ENCODE data around the gene INSYN2B. TPM values are rescaled to one million over a fixed set of nuclear protein-coding genes. Genes with fewer than 3 reads are reported as not detected.

Gene INSYN2B
- total and polyA plus RNA-seq, 2 experiments from 2014 or later, result not detected

DNA sequence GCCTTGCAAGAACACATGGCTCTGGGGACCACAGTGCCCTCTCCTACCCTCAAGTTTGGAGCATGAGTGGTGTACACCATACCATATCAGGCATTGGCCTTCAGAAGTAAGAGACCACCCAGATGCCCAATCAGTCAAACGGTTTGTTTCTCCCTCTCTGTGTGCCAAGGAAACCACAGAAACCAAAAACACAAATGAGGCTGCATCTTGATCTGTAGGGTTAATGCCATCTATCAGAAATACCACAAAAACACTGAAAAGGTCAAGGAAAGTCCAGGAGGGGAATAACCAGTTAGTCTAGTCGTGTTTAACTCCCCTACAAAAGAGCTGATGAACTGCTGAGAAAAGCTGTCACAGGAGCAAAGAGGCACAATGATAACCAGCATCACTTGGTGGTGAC, 78.4 kb downstream of the INSYN2B start:
- Histone ChIP-seq H3F3A (replicated peaks; ENCODE audit: low read depth) (no peaks in the 10 kb centered on the region), H3K27ac (ENCODE audit: low read depth) (no peak overlapping the region), H3K4me2 (no peak overlapping the region), H3K36me3 (ENCODE audit: insufficient read depth) (no peaks in the 10 kb centered on the region), H3K9me2 (ENCODE audit: insufficient read depth) (peaks cover 13% of the 10 kb centered on the region; the same call in 1 of the 2 replicates), H3K4me1 (ENCODE audit: insufficient read depth) (no peaks in the 10 kb centered on the region), H3K4me3 (no peak overlapping the region), H3K79me2 (replicated peaks; ENCODE audit: insufficient read depth) (no peaks in the 10 kb centered on the region), H4K20me1 (replicated peaks; ENCODE audit: insufficient read depth) (no peaks in the 10 kb centered on the region), H2AFZ (no peak overlapping the region), H3K27me3 (ENCODE audit: insufficient read depth) (no peaks in the 10 kb centered on the region)
- Mint-ChIP-seq H3K36me3 (ENCODE audit: low read depth) (no peaks in the 10 kb centered on the region), H3K4me1 (peaks cover 2% of the 10 kb centered on the region; the same call in 1 of the 3 replicates), H3K4me3 (no peak overlapping the region), H3K27me3 (ENCODE audit: insufficient read depth, low read depth, poor library complexity) (no peaks in the 10 kb centered on the region), H3K9me3 (no peaks in the 10 kb centered on the region), H3K27ac (no peak overlapping the region)
- DNase-seq (ENCODE audit: low spot score) (no peak), ATAC-seq (no peak)
- TF ChIP-seq POLR2AphosphoS5 (IDR thresholded peaks at IDR 0.05; ENCODE audit: low read depth), result no peak
- TF ChIP-seq ZNF331 (CRISPR knock-in tag; IDR thresholded peaks at IDR 0.05; ENCODE audit: low read depth), result no peak
- TF ChIP-seq, protein P1, sequence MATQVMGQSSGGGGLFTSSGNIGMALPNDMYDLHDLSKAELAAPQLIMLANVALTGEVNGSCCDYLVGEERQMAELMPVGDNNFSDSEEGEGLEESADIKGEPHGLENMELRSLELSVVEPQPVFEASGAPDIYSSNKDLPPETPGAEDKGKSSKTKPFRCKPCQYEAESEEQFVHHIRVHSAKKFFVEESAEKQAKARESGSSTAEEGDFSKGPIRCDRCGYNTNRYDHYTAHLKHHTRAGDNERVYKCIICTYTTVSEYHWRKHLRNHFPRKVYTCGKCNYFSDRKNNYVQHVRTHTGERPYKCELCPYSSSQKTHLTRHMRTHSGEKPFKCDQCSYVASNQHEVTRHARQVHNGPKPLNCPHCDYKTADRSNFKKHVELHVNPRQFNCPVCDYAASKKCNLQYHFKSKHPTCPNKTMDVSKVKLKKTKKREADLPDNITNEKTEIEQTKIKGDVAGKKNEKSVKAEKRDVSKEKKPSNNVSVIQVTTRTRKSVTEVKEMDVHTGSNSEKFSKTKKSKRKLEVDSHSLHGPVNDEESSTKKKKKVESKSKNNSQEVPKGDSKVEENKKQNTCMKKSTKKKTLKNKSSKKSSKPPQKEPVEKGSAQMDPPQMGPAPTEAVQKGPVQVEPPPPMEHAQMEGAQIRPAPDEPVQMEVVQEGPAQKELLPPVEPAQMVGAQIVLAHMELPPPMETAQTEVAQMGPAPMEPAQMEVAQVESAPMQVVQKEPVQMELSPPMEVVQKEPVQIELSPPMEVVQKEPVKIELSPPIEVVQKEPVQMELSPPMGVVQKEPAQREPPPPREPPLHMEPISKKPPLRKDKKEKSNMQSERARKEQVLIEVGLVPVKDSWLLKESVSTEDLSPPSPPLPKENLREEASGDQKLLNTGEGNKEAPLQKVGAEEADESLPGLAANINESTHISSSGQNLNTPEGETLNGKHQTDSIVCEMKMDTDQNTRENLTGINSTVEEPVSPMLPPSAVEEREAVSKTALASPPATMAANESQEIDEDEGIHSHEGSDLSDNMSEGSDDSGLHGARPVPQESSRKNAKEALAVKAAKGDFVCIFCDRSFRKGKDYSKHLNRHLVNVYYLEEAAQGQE (IDR thresholded peaks at IDR 0.05; ENCODE audit: unreplicated experiment), result no peak
- no peak for TF ChIP-seq STAT1 (IDR thresholded peaks at IDR 0.05; ENCODE audit: unreplicated experiment)
- no peak for TF ChIP-seq EZH2phosphoT487 (IDR thresholded peaks at IDR 0.05; ENCODE audit: unreplicated experiment)
- TF ChIP-seq ZNF114 (CRISPR knock-in tag; IDR thresholded peaks at IDR 0.05), result no peak
- no peak for TF ChIP-seq JUNB (IDR thresholded peaks at IDR 0.05; ENCODE audit: unreplicated experiment)
- no peak for TF ChIP-seq NANOG (IDR thresholded peaks at IDR 0.05; ENCODE audit: borderline replicate concordance)

DNA sequence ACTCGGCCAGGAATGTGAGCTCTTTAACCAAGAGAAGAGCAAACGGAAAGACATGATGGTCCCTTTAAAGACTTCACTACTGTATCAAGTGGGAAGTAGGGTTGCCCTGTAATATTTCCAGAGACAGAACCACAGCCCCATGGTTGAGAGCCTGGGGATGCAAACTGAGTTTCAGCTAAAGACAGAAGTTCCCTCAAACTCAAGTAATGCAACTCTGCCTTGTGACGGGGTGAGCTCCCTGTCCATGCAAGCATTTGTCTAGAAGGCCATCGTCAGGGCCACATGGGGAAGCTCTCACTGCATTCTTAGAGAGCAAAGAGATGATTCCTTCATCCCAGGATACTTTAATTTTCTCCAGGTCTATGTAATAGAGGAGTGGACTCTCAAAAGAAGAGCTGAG, 82.8 kb downstream of the INSYN2B start:
- Histone ChIP-seq H2AFZ (no peak overlapping the region), H3K27me3 (ENCODE audit: insufficient read depth) (no peaks in the 10 kb centered on the region), H3K4me3 (no peak overlapping the region), H3K36me3 (ENCODE audit: insufficient read depth) (no peaks in the 10 kb centered on the region), H4K20me1 (replicated peaks; ENCODE audit: insufficient read depth) (no peaks in the 10 kb centered on the region), H3K9me2 (ENCODE audit: insufficient read depth) (peaks cover 13% of the 10 kb centered on the region), H3K79me2 (replicated peaks; ENCODE audit: insufficient read depth) (no peaks in the 10 kb centered on the region), H3K4me1 (ENCODE audit: insufficient read depth) (no peaks in the 10 kb centered on the region), H3K27ac (ENCODE audit: low read depth) (no peak overlapping the region), H3K4me2 (no peak overlapping the region), H3F3A (replicated peaks; ENCODE audit: low read depth) (no peaks in the 10 kb centered on the region)
- DNase-seq (ENCODE audit: low spot score) (no peak), ATAC-seq (no peak)
- H3K36me3 Mint-ChIP-seq (ENCODE audit: low read depth), result no peaks in the 10 kb centered on the region
- no peak overlapping the region for H3K4me3 Mint-ChIP-seq
- TF ChIP-seq, protein P1 (IDR thresholded peaks at IDR 0.05; ENCODE audit: unreplicated experiment), result no peak
- no peaks in the 10 kb centered on the region for H3K27me3 Mint-ChIP-seq (ENCODE audit: insufficient read depth, low read depth, poor library complexity)
- H3K4me1 Mint-ChIP-seq, result peaks cover 2% of the 10 kb centered on the region; the same call in 1 of the 3 replicates
- no peak overlapping the region for H3K27ac Mint-ChIP-seq
- H3K9me3 Mint-ChIP-seq, result no peaks in the 10 kb centered on the region
